Measurements from ENCODE around the gene KCNJ12.

The KCNJ12 gene

DNA sequence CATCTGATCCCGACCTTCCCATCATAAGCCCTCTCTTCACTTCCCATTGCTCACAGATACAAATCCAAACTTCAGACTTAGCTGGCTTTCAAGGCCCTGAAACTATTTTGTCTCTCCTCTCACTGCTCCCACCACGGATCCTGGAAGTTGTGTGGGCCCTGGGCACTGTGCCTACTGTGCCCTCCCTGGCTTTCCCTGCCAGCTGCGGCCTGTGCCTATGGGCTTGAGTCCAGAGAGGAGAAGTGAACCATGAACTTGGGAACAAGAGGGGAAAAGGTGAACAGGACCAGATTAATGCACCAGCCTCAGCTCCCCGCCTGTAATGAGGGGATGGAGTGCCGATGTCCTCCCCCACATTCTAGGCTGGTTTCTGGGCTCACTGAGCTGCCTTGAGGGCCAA is 18.9 kb upstream of the KCNJ12 start:
- CTCF ChIA-PET = no interaction called here
- POLR2A ChIA-PET (ENCODE audit: low non-redundant PET) = no interaction called here
- no peak overlapping the region for H3K27ac ChIP-seq
- TF ChIP-seq, protein P1, sequence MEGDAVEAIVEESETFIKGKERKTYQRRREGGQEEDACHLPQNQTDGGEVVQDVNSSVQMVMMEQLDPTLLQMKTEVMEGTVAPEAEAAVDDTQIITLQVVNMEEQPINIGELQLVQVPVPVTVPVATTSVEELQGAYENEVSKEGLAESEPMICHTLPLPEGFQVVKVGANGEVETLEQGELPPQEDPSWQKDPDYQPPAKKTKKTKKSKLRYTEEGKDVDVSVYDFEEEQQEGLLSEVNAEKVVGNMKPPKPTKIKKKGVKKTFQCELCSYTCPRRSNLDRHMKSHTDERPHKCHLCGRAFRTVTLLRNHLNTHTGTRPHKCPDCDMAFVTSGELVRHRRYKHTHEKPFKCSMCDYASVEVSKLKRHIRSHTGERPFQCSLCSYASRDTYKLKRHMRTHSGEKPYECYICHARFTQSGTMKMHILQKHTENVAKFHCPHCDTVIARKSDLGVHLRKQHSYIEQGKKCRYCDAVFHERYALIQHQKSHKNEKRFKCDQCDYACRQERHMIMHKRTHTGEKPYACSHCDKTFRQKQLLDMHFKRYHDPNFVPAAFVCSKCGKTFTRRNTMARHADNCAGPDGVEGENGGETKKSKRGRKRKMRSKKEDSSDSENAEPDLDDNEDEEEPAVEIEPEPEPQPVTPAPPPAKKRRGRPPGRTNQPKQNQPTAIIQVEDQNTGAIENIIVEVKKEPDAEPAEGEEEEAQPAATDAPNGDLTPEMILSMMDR (conservative IDR thresholded peaks at IDR 0.05; ENCODE audit: low read depth) = no peak
- no peak for DNase-seq (ENCODE audit: low spot score)

DNA sequence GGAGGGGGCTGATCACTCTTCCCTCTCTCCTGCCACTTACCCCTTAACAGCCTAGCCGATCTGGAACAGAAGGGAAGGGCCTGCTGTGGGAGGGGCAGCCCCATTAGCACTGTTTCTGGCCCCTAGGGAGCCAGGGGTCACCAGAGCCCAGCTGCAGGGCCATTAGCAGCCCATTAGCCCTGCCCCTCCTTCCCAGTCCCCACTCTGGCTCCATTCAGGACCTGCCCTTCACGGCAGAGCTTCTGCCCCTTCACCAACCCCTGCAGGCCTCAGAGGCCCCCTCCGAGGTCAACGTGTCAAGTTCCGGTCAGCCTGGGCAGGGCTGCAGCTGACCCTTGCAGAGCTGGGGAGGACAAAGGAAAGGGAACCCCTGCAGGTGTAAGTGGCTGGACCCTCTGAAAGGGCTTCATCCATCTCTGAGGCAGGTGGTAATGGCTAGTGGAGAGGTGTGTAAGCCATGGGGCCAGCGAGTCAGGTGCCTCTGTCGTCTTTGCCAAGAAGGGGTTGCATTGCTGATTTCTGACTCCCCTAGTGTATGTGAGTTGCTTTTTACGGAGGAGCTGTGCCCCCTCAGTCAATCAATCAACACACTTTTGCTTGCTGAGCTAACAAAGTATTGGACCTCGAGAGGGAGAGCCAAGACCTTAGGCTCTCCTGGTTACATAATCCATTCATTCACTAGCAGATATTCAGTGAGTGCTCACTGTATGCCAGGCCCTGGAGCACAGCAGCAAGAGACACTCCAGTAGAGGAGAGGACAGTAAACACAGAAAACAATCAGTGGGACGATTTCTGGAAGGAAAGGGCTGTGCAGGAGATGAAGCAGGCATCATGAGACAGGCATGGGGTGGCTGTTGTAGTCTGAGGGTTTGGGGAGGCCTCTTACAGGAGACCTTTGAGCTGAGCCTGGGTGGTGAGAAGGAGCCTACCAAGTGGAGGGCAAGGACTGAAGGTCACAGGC is 18.2 kb upstream of the KCNJ12 start:
- ChIA-PET CTCF (no interaction called here), POLR2A (ENCODE audit: low non-redundant PET) (no interaction called here)
- no peak overlapping the region for H3K27ac ChIP-seq
- no peak for DNase-seq (ENCODE audit: low spot score)
- TF ChIP-seq, protein P1 (conservative IDR thresholded peaks at IDR 0.05; ENCODE audit: low read depth) = no peak

DNA sequence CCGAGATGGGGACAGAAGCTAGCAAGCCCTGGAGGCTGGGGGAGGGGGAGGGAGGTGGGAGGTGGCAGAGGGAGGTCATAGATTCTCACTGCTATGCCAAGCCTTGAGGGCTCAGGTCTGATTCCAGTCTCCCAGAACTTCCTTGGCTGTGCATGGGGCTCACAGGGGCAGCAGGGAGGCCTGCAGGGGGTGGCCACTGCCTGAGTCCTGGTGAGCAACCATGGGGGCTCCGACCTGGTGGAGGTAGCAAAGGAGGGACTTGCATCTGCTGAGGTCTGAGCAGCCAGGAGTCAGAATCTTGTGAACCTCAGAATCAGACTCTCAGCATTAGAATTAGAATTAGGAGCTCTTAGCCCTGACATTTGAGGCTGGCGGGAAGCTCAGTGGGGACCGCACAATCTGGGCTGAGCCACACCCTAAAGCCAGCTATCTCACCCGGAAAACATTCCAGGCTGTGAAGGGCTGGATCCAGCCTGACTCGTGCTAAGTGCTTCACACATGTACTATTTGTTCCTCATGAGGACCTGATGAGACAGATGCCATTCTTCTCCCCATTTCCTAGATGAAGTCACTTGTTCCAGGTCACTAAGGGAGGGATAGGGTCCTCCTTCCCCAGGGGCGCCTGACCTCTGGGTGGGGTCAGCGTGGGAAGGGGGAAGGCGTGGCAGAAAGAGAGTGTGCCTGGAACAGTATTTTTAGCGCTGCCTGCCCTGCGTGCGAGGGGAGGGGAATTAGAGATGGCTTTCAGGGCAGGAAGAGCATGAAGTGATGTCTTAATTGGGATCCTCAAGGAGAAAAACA is 17.3 kb upstream of the KCNJ12 start:
- TF ChIP-seq, protein P1 (conservative IDR thresholded peaks at IDR 0.05; ENCODE audit: low read depth) = no peak
- ChIA-PET POLR2A (ENCODE audit: low non-redundant PET) (no interaction called here), CTCF (no interaction called here)
- no peak for DNase-seq (ENCODE audit: low spot score)
- H3K27ac ChIP-seq = no peak overlapping the region

DNA sequence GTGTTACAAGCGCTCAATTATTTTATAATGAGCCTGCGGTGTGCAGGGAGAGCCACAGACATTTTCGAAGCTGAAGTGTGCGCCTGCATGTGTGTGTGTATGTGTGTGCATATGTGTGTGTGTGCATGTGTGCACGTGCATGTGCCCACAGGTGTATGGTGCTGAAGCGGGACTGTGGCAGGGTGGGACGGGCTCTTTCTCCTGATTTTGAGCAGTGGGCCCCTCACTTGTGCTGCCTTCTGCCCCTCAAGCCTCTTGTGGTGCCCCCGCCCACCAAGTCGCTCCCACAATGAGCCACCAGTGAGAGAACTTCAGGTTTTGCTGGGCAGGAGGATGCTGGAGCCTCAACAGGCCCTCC is 16.7 kb upstream of the KCNJ12 start:
- H3K27ac ChIP-seq = no peak overlapping the region
- TF ChIP-seq, protein P1 (conservative IDR thresholded peaks at IDR 0.05; ENCODE audit: low read depth) = no peak
- POLR2A ChIA-PET (ENCODE audit: low non-redundant PET) = no interaction called here
- CTCF ChIA-PET = no interaction called here
- no peak for DNase-seq (ENCODE audit: low spot score)

DNA sequence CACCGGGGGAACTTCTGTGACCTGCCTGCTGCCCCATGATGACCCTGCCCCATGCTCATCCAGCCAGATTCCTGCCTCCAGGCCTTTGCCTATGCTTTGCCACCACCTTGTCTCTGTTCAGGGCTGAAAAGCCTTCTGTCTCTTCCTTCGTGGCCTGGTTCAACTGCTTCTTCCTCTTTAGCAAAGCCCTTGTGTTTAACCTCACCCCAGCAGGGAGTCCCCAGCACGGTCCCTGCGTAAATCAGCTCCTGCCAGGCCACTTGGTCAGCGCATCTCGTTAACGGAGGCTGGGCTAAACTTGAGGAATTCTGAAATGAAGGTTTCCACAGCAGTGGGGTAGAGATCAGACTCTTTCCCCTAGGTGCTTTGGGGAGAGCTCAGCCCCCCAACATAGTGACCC is 16.1 kb upstream of the KCNJ12 start:
- no peak overlapping the region for H3K27ac ChIP-seq
- DNase-seq (ENCODE audit: low spot score) = no peak
- ChIA-PET POLR2A (ENCODE audit: low non-redundant PET) (no interaction called here), CTCF (no interaction called here)
- TF ChIP-seq, protein P1 (conservative IDR thresholded peaks at IDR 0.05; ENCODE audit: low read depth) = no peak

DNA sequence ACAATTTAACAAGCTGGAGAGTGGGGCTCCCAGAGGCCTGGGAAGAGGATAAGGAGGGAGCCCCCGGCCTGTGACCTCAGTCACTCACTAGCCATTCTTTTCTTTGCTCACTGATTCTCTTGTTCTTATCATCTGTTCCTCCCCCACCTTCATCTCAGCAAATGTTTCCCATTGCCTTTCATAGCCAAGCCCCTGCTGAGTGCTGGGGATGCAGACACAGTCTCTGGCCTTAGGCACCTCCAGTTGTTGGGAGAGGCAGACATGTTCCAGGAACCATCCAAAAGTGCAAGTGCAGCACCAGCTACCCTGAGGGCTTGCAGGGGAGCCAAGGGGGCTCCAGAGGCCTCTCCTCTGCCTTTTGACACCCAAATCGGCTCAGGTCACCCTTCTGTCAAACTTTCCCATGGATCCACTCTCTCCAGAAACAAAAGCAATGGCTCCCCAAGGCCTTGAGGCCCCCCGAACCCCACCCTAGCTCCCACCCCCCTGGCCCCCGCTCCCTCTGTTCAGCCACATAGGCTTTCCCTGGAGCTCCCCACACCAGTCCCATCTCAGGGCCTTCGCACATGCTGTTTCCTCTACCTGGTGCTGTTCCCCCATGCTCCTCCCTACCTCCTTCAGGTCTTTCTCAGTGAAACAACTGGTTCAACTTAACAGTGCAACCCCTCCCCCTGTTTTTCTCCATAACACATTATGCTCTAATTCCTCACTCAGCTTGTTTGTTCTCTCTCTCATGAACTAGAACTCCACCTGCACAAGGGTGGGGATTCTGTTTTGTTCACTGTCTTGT is 14.9 kb upstream of the KCNJ12 start:
- no peak for DNase-seq (ENCODE audit: low spot score)
- ChIA-PET POLR2A (ENCODE audit: low non-redundant PET) (no interaction called here), CTCF (no interaction called here)
- H3K27ac ChIP-seq = no peak overlapping the region
- TF ChIP-seq, protein P1 (conservative IDR thresholded peaks at IDR 0.05; ENCODE audit: low read depth) = no peak

Data from RWPE1 (cell line).